Left hindlimb (tissue), 1 donor: ENCODE measurements around the gene TTN.

Source experiments
- DNase-seq: peaks from one replicate; pipeline ENCODE4 v3.0.0-alpha.2; 2018

The TTN gene

GRCh38 chr2:178811045-178811444 lies 3.8 kb upstream of the TTN start:
- DNase-seq: no peak

DNA sequence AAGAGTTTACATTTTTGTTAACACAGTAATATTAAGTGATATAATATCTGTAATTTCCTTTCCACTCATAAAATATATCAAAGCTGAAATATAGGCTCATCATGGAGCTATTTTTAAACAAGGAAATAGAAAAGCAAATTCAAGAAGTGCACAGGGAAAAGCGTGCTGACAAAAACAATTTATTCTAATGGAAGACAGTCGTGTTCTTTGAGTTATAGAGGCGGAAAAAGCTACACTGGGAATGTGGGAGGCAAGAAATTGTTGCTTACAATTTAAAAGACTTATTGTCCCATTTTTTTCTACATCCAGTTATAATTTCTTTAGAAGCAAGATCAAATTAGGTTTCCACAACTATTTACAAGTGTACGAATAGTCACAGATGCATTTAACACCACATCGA lies 3.2 kb upstream of the TTN start:
- DNase-seq: no peak

DNA sequence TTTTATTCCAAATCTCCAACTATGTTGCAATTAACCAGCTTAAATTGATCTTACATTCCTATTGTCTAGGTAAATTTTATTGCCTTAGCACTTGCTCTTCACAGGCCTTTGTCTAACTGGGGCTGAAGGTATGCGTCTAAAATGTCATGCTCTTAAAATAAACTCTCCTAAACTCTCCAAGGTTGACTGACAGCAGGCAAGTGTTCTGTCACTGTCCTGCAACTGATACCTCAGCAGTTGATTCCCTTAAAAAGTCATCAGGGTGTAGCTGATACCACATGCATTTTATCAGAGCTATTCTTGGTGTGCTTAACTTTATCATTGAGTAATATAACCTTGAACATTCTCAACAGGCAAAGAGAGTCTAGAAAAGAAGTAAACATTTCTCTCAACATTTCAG lies 680 bp downstream of the TTN start:
- no peak for DNase-seq

DNA sequence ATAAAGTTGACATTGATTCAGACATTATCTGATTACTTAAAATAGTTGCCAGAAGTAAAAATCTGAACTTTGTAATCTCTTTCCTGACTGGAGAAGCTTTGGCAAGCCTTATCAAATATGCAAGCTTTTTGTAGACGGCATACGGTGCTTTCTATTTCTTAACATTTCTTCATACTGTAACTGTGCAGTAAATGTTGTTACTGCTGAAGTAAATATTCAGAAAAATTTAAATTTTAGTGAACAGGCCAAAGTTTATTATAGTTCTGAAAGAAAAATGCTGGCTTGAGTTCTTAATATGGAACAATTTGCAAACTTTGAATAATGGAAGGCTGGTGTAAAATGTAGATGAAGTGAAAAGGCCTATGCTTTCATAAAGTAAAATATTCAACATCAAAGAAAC lies 1.8 kb downstream of the TTN start:
- no peak for DNase-seq

DNA sequence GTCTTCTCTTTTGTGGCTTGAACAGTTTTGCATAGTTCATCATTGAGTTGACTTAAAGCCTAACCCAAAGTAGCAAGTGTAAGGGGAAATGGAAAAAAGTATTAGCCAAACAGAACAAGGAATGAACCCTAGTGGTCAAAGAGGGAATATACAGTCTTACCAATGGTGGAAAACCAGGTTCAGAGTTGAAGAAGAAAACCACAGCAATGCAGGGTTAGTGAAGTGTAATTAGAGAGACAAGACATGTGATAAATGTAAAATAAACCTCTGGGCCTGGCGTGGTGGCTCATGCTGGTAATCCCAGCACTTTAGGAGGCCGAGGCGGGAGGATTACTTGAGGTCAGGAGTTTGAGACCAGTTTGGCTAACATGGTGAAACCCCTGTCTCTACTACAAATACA lies 2.4 kb downstream of the TTN start:
- DNase-seq: no peak

DNA sequence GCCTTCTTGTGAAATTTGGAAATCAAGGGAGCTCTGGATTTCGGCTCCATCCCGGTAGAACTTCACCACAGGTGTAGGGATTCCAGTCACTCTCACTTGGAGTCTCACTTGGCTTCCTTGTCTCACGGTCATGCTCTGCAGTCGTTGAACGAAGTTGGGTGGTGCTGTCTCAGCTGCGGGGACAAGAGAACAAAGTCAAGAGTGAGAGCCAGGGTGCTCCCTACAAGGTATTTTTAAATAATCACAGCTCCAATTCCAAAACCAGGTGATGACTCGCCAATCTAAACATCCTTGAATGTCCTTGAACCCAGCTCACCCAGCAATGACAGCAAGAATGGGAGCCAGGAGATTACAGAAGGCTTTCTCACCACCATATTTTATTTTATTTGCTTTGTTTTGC lies 6.7 kb downstream of the TTN start:
- no peak for DNase-seq

GRCh38 chr2:178799305-178799704 lies 7.9 kb downstream of the TTN start:
- no peak for DNase-seq

DNA sequence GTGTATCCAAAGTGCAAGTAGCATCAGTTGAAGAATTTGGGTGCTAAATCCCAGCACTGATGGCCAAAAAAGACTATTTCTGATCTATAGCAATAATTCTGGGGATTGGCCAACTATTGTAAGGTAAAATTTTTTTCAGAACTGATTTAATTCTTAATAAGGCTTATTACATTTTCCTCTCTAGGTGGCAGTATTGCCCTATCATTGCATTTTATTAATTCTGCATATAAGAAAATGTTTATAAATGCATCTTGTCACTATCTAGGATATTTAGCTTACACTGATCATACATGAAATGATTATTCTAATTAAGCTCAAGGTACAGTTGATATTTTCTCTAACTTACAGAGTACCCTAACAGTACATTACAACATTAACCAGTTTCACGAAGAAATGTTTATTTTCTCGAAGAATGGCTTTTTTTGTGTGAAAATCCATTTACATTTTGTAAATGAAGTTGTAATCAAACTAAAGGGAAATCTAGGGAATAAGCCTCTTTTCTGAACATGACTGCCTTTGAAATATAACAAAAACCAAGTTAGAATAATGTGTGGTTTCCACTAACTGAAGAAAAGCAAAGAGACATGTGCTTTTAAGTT lies 11.0 kb downstream of the TTN start:
- DNase-seq: no peak

DNA sequence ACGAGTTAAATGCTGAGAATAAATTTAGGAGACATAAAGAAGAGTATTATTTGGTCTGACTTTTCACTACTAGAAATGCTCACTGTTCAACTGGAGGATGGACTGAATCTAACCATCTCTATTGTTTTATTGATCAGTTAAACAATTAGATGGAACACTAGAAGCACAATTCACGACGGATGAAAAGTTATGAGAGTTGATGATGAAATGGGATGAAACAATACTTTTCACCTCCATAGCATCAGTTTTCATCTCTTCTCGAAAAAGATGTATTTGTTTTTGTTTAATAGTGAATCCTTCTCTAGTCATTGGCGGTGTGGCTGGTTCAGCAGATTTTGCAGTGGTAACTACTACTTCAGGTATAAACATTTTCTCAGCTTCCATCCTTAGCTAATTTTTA lies 19.3 kb downstream of the TTN start:
- no peak for DNase-seq

DNA sequence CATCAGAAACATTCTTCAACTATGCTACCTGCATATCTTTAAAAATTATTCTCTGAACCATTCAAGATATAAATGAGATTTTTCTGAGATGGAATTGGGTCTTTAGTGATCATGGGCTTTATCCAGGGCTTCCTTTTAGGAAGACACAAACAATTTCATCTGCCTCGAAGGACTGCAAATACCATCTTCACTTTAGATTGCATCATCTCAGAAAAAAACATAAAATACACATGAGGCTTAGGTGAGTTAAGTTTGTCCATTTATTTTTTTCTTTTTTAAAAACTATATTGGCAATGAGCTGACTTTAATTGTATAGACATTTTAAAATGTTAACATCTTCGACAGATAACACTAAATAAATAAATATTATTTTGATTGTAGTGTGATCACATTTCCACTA lies 20.1 kb downstream of the TTN start:
- no peak for DNase-seq

GRCh38 chr2:178783889-178784288 lies 23.3 kb downstream of the TTN start:
- no peak for DNase-seq

GRCh38 chr2:178782236-178782635 lies 25.0 kb downstream of the TTN start:
- DNase-seq: no peak

DNA sequence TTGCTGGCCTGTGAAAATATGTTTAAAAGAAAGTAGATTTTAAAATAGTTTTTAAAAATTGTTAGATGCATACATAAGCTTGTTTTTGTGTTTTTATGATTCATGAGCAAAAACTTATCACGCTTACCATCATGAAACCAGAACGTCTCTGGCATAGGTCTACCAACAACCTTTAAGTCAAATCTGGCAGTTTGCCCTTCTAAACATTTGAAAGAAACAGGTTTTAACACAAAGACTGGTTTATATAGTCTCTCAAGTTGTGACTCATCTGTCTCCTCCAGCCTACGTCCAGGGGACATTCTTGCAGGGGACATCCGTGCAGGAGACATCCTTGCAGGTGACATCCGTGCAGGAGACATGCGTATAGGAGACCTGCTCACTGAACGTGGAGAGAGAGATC lies 29.6 kb downstream of the TTN start:
- no peak for DNase-seq

DNA sequence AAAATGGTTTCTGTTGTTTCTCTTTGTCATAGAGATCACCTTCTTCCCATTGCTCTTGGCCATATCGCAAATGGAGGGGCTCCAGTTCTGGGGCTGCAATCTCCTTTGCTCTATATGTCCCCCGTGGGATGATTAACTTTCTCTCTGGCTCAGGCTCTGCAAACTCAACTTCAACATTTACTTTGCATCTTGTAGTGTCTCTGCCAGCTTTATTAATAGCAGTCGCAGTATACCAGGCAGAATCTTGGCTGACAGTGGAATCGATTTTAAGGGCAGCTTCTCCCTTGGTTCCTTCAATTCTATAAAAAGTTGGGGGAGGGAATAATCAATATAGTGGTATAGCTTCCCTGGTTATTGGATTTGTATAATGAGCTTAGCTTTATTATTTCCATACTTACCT lies 30.5 kb downstream of the TTN start:
- no peak for DNase-seq

GRCh38 chr2:178775975-178776374 lies 31.2 kb downstream of the TTN start:
- DNase-seq: no peak

GRCh38 chr2:178770518-178770917 lies 36.7 kb downstream of the TTN start:
- no peak for DNase-seq

DNA sequence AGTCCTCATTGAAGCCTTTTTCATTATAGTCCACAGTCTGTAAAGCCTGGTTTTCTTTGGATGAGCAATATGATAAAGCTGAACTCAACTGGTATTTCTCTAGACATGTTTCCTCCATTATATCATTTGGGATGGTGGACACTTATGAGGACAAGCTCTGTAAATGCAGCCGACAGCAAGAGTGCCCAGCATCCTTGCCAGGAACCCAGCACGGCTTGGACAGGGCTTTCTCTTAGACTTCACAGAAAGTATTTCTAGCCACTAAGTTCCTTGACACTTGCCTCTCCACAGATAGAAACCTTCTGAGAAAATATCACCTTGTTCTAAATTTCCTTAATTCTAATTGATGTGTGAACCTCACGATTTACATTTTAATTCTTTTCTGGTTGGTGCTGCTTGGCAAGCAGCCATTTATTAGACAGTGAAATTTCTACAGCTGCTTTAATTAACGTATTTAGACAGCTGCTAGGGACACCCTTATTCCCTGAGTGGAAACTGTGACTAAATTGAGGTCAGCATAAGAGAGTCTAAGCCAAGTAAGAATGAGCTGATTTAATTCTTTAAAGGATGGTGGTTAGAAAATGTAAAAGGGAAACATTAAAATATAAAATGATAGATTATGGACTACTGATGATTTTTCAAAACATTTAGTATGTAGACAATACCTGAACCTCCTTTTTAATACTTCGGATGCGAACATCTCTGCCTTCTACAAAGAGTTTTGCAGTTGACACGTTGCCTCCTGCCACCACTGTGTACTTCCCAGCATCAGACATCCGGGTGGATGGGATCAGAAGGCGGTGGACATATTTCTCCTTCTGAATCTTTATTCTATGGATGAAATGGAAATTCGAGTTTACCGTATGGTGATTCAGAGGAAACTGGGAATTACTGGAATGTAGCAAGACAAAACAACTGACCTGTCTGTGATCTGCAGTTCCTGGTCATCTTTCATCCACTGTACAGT lies 39.8 kb downstream of the TTN start:
- DNase-seq: no peak

GRCh38 chr2:178764097-178764496 lies 43.1 kb downstream of the TTN start:
- no peak for DNase-seq

DNA sequence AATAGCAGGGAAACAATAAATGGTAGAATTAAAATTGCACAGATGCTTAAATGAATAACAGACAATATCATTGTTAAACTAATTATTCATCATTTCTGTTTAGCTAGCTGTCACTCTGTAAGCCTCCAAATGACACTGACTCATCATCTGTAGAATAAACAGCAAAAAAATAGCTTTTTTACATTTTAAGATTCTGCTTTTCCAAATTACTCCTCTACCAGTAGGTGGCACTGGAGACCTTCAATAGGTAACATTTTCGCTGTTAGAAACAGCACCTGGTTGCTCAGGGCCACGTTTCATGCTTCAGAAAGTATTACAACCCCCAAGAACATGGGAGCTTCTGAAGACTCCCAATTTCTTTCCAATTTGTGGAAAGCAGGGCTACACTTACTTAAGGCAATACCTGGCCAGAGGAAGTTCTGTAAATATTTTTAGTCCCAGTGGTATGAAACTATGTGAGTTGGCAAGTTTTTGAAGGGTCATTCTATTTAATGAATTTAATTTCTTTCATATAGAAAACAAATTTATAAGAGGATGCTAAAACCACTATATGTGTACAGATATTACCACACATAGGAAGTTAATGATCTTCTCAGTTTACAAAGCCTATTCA lies 45.4 kb downstream of the TTN start:
- no peak for DNase-seq

GRCh38 chr2:178756843-178757242 lies 50.4 kb downstream of the TTN start:
- no peak for DNase-seq

DNA sequence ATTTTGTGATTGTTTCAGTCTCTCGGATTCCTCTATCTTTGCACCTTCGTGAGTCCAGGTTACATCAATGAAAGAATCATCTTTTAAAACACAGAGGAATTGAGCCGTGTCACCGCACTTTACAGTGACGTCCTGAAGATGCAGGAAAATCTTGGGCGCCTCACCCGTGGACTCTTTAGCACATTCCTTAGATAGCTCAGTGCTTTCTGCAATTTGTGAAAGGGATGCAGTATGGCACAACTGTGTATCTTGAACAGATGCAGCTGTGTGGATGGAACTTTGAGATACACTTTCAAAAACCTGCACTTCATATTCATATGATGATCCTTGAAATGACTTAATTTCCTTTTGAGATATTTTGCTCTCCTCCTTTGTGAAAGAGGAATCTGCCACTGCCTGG lies 50.9 kb downstream of the TTN start:
- DNase-seq: no peak

- DNase-seq: no peak
These were observed 59.5 kb downstream of the TTN start for GRCh38 chr2:178747767-178748166.

DNA sequence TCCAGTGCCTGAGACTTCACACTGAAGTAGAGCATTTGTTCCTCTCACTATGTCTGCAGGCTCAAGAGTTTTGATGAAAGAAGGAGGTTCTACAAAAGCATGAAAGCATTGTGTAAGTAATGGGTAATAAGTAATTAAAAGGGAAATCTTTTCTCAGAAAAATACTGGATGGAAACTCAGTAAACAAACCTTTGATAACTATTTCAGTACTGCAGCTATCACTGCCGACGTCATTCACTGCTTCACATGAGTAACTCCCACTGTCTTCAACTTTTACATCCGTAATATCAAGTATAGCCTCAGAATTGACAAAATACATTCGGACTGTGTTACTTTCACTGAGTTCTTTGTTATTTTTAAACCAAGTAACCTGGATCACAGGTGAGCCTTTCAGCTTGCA lies 72.7 kb downstream of the TTN start:
- DNase-seq: no peak

DNA sequence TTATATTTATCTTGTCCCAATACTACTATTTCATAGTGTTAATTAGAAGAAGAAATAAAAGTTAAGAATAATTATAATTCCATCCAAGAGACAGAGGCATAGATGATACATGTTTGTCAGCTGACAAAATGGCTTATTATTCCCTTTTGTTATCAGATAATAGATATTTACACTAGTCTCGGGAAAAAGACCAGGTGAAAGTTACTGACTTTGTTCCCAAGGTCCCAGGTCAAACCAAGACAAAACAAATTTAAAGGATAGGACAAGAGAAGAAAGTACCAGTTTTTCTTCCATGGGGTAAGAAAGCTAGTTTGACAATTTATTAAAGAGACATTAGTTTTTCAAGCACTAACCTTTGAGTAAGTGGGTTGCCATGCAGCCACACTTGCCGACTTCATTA lies 73.2 kb downstream of the TTN start:
- no peak for DNase-seq
